ENCODE results near the gene YBX3. TPM values are rescaled to one million over a fixed set of nuclear protein-coding genes. Genes with fewer than 3 reads are reported as not detected.
A peak's percentile ranks its signal among the peaks of the same experiment; 100 is the strongest.

Gene YBX3
- polyA plus RNA-seq (2011; rRNA removed) (136 and 150 TPM in 2 replicates), polyA plus RNA-seq (2017; fragmentation: RNase III; extraction: RNeasy Plus Mini Kit Qiagen cat#74134 plus additional on column Dnase treatment) (140 to 176 TPM (median 146 TPM) in 3 replicates), polyA minus RNA-seq (2011; rRNA and poly(A)+ RNA removed) (181 and 191 TPM in 2 replicates)
- 228 and 245 TPM in 2 replicates for polyA plus RNA-seq (2012; cell fraction: cytosol; rRNA removed)
- polyA plus RNA-seq (2012; cell fraction: nucleus; rRNA removed), result 335 and 339 TPM in 2 replicates

DNA sequence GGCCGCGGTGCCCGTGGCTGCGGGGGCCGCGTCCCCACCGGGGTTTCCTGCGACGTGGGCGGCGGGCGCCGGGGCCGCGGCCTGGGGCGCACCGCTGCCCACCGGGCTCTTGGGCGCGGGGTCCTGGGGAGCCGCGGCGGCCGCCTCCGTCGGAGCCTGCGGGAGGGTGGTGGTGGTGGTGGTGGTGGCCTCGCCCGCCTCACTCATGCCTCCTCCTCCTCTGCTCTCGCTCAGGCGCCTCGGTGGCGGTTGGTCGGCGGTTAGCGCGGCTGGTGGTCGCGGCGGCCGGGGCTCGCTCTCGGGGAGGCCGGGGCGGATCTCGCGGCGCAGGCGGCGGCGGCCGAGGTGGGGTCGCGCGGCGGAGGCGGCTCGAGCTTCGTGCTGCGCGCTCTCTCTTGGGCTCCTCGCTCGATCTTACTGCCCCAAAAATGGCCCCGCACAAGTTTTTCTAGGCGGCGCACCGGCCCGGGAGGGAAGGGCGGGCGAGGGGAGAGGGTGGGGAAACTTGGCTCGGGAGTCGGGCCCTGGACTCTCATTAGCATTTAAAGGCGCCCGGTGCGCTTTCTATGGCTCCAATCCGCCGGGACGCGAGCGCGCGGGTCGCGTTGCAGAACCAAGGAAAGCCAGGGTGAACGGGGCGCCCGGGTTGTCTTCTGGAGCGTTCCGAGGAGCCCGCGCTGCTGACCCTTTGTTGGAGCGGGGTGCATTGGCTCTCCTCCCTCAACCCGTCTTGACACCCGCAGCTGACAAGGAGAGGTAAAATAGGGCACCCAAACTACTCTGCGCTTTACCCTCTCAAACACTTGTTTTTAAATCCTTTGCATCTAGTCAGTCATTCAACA, at the start of gene YBX3:
TSS of gene YBX3 (minus strand) at position 419 of the 842 bp plus-strand sequence. CDS start at position 207, 212 bp downstream.
- no peaks in the 10 kb centered on the region for H3K9me3 ChIP-seq
- CTCF ChIA-PET, result interaction anchor here (0.6 to 1.5 kb wide), 7 partner anchors 12 to 1625 kb away, joined by 3 to 11 read pairs (median 3); no protein-coding TSS in a partner anchor
- H3K4me3 ChIP-seq, result peak within 1 kb of the TSS; percentile 93
- peak within 1 kb of the TSS; percentile 94 to 99 for H3K27ac ChIP-seq
- POLR2A ChIA-PET, result interaction anchor here (0.6 to 1.1 kb wide), 5 partner anchors 9 to 448 kb away, joined by 3 read pairs; partner anchors contain the start of gene SMIM10L1
- ATAC-seq, result peak; percentile 75 to 84
- TF ChIP-seq FOSB (CRISPR knock-in tag; IDR thresholded peaks at IDR 0.05) (no peak), JUNB (IDR thresholded peaks at IDR 0.05) (no peak), JUN (IDR thresholded peaks at IDR 0.05) (peak; percentile 29 to 82; a peak in 4 of 5 replicates), POLR2A (IDR thresholded peaks at IDR 0.05; ENCODE audit: low read length) (peak; percentile 89), CBX8 (IDR thresholded peaks at IDR 0.05) (no peak), SREBF2 (IDR thresholded peaks at IDR 0.05) (no peak), ZSCAN20 (CRISPR knock-in tag; IDR thresholded peaks at IDR 0.05) (no peak), MAZ (IDR thresholded peaks at IDR 0.05; ENCODE audit: borderline replicate concordance, low read depth, low read length) (no peak), GATA3 (IDR thresholded peaks at IDR 0.05; ENCODE audit: borderline replicate concordance) (no peak), CHD4 (IDR thresholded peaks at IDR 0.05; ENCODE audit: borderline replicate concordance) (no peak), HDAC2 (IDR thresholded peaks at IDR 0.05) (no peak), PHF8 (IDR thresholded peaks at IDR 0.05; ENCODE audit: borderline replicate concordance, low read depth) (peak; percentile 19; the same call in 1 of the 2 replicates), MYC (IDR thresholded peaks at IDR 0.05; ENCODE audit: borderline replicate concordance, low read length) (no peak), TFCP2L1 (CRISPR knock-in tag; IDR thresholded peaks at IDR 0.05) (no peak), MAFK (IDR thresholded peaks at IDR 0.05; ENCODE audit: partially characterized antibody) (no peak), ZNF302 (CRISPR knock-in tag; IDR thresholded peaks at IDR 0.05) (no peak), FOSL2 (IDR thresholded peaks at IDR 0.05) (no peak), FOSL2 (CRISPR knock-in tag; IDR thresholded peaks at IDR 0.05) (peak; percentile 1; the same call in 1 of the 2 replicates), RAD21 (conservative IDR thresholded peaks at IDR 0.05 in 1 of 2, IDR thresholded peaks at IDR 0.05 in 1 of 2) (no peak), EHMT2 (IDR thresholded peaks at IDR 0.05; ENCODE audit: low read depth) (no peak), EHF (CRISPR knock-in tag; IDR thresholded peaks at IDR 0.05) (no peak), RNF2 (IDR thresholded peaks at IDR 0.05; ENCODE audit: borderline replicate concordance, low read depth) (no peak), CHD2 (IDR thresholded peaks at IDR 0.05; ENCODE audit: low read length, partially characterized antibody) (no peak), SMC3 (IDR thresholded peaks at IDR 0.05) (0 out of 3 replicates have a peak, but pooled peaks have one; percentile 10)
- TF ChIP-seq, protein P1, sequence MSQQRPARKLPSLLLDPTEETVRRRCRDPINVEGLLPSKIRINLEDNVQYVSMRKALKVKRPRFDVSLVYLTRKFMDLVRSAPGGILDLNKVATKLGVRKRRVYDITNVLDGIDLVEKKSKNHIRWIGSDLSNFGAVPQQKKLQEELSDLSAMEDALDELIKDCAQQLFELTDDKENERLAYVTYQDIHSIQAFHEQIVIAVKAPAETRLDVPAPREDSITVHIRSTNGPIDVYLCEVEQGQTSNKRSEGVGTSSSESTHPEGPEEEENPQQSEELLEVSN (IDR thresholded peaks at IDR 0.05; ENCODE audit: borderline replicate concordance, low read depth), result no peak
- TF ChIP-seq, protein P2, sequence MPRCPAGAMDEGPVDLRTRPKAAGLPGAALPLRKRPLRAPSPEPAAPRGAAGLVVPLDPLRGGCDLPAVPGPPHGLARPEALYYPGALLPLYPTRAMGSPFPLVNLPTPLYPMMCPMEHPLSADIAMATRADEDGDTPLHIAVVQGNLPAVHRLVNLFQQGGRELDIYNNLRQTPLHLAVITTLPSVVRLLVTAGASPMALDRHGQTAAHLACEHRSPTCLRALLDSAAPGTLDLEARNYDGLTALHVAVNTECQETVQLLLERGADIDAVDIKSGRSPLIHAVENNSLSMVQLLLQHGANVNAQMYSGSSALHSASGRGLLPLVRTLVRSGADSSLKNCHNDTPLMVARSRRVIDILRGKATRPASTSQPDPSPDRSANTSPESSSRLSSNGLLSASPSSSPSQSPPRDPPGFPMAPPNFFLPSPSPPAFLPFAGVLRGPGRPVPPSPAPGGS (IDR thresholded peaks at IDR 0.05), result peak; percentile 78; the same call in 2 of the 3 replicates
- TF ChIP-seq, protein P3, sequence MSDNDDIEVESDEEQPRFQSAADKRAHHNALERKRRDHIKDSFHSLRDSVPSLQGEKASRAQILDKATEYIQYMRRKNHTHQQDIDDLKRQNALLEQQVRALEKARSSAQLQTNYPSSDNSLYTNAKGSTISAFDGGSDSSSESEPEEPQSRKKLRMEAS (IDR thresholded peaks at IDR 0.05), result no peak; the same call in 1 of the 2 replicates
- TF ChIP-seq, protein P4, sequence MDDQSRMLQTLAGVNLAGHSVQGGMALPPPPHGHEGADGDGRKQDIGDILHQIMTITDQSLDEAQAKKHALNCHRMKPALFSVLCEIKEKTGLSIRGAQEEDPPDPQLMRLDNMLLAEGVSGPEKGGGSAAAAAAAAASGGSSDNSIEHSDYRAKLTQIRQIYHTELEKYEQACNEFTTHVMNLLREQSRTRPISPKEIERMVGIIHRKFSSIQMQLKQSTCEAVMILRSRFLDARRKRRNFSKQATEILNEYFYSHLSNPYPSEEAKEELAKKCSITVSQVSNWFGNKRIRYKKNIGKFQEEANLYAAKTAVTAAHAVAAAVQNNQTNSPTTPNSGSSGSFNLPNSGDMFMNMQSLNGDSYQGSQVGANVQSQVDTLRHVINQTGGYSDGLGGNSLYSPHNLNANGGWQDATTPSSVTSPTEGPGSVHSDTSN (IDR thresholded peaks at IDR 0.05), result no peak
- TF ChIP-seq, protein P5, sequence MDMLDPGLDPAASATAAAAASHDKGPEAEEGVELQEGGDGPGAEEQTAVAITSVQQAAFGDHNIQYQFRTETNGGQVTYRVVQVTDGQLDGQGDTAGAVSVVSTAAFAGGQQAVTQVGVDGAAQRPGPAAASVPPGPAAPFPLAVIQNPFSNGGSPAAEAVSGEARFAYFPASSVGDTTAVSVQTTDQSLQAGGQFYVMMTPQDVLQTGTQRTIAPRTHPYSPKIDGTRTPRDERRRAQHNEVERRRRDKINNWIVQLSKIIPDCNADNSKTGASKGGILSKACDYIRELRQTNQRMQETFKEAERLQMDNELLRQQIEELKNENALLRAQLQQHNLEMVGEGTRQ (IDR thresholded peaks at IDR 0.05), result no peak
- WGBS (ENCODE audit: missing lambda C conversion rate), result under 1% methylated on average over 27 of the region's 95 CpGs
- peak within 1 kb of the TSS; percentile 80 for H3K4me2 ChIP-seq
- no peak for FAIRE-seq
- H3K4me1 ChIP-seq, result peaks cover 37% of the 10 kb centered on the region
- DNase-seq (ENCODE audit: low read depth in 1 of 2, low spot score in 1 of 2), result peak; percentile 85 to 88

Data from A549 (cell line).